Kidney capillary endothelial cell (primary cell): ENCODE data around the gene APOA5.

Source experiments
- DNase-seq: peaks from one replicate; pipeline ENCODE4 v3.0.0-alpha.2; 2018; ENCODE audit warnings: low spot score

APOA5 gene

GRCh38 chr11:116797816-116798215, 6.1 kb upstream of the APOA5 start:
- DNase-seq: no peak

- no peak for DNase-seq
Measured at GRCh38 chr11:116796548-116796947, 4.9 kb upstream of the APOA5 start.

GRCh38 chr11:116794851-116795250, 3.2 kb upstream of the APOA5 start:
- no peak for DNase-seq

GRCh38 chr11:116793772-116794097, 2.1 kb upstream of the APOA5 start:
- no peak for DNase-seq

- peak; percentile 64 for DNase-seq
Measured at GRCh38 chr11:116792869-116793771, 1.4 kb upstream of the APOA5 start.

GRCh38 chr11:116792144-116792868, 627 bp upstream of the APOA5 start:
- no peak for DNase-seq

- peak; percentile 74 for DNase-seq
Measured at GRCh38 chr11:116791002-116791812, 472 bp downstream of the APOA5 start.

- no peak for DNase-seq
Measured at GRCh38 chr11:116790167-116791001, 1.3 kb downstream of the APOA5 start.

GRCh38 chr11:116788975-116789374, 2.7 kb downstream of the APOA5 start:
- no peak for DNase-seq

GRCh38 chr11:116788534-116788933, 3.1 kb downstream of the APOA5 start:
- no peak for DNase-seq

GRCh38 chr11:116787786-116788486, 3.7 kb downstream of the APOA5 start, which contains the start of gene ZPR1:
ZPR1 (minus strand) TSS chr11:116788023; CDS start chr11:116787990, 33 bp downstream.
- peak; percentile 59 for DNase-seq

- DNase-seq: no peak
Measured at GRCh38 chr11:116787436-116787785, 4.3 kb downstream of the APOA5 start.

- DNase-seq: no peak
Measured at GRCh38 chr11:116786966-116787365, 4.7 kb downstream of the APOA5 start.

GRCh38 chr11:116786326-116786725, 5.4 kb downstream of the APOA5 start:
- no peak for DNase-seq

GRCh38 chr11:116782728-116783127, 9.0 kb downstream of the APOA5 start:
- DNase-seq: no peak

- DNase-seq: no peak
Measured at GRCh38 chr11:116778556-116778955, 13.1 kb downstream of the APOA5 start.

- DNase-seq: no peak
Measured at GRCh38 chr11:116777056-116777455, 14.6 kb downstream of the APOA5 start.

- DNase-seq: no peak
Measured at GRCh38 chr11:116776522-116776984, 15.1 kb downstream of the APOA5 start.

- DNase-seq: no peak
Measured at GRCh38 chr11:116775975-116776374, 15.7 kb downstream of the APOA5 start.

- no peak for DNase-seq
Measured at GRCh38 chr11:116774661-116775060, 17.0 kb downstream of the APOA5 start.
